Retinal pigment epithelial cell (primary cell): ENCODE data around the gene BTRC.

Experiments used
- DNase-seq: peaks from one replicate; pipeline ENCODE4 v3.0.0-alpha.2; 2010; ENCODE audit warnings: low read depth
- H3K4me3 ChIP-seq: 2 replicates; pipeline ENCODE4 v1.5.1; 2011; ENCODE audit warnings: mild to moderate bottlenecking, low read length, control low read depth, moderate library complexity
- CTCF ChIP-seq: conservative IDR thresholded peaks from 2 replicates; pipeline ENCODE4 v1.5.1; 2011; ENCODE audit warnings: low read depth, low read length, control low read depth, inconsistent platforms

BTRC gene

DNA sequence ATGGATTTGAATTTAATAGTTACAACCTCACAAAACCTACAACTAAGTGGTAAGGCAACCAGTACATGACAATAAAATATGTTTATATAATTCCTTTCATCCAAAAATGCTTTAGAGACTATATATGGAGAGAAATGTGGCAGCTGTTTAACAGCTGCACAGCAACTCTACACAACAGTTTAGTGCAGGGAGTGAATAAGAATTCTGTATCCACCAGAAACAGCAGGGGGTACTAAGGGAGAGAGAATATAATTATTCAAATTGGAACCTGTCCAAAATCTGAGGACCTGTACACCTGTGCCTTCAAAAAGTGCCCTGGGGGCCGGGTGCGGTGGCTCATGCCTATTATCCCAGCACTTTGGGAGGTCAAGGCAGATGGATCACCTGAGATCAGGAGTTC lies 184.5 kb downstream of the BTRC start:
- no peak for DNase-seq
- no peak for TF ChIP-seq CTCF

DNA sequence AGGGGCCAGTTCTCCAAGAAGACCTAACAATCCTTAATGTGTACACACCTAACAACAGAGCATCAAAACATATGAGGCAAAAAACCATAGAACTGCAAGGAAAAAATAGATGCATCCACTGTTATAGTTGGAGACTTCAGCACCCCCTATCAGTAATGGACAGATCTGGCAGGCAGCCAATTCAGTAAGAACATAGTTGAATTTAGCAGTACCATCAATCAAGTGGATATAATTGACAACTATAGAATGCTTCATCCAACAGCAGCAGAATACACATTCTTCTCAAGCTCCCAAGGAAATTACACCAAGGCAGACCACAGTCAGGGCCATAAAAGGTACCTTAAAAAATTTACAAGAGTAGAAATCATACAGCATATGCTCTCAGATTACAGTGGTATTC lies 191.9 kb downstream of the BTRC start:
- TF ChIP-seq CTCF = no peak
- DNase-seq = no peak
- no peak overlapping the region for H3K4me3 ChIP-seq

More for the DNA sequence above, 184.5 kb downstream of the BTRC start:
- H3K4me3 ChIP-seq = no peak overlapping the region

DNA sequence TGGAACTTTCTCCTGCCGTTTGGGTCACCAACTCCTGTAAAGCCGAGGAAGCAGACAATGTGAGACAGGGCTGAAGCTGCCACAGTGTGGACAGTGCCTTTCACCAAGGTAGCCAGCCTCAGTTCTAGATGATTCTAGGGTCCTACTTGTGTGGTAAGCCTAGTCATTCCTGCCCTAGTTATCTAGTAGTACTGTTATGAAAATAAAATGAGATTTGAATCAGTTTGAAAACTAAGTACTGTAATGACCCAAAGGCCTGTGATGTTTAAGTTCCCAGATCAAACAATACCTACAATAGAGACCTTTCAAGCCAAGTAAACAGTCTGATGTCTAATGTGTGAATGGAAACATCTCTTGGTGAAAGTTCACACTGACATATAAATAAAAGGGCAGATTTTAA lies 197.0 kb downstream of the BTRC start:
- TF ChIP-seq CTCF = no peak
- H3K4me3 ChIP-seq = no peak overlapping the region
- DNase-seq = no peak

DNA sequence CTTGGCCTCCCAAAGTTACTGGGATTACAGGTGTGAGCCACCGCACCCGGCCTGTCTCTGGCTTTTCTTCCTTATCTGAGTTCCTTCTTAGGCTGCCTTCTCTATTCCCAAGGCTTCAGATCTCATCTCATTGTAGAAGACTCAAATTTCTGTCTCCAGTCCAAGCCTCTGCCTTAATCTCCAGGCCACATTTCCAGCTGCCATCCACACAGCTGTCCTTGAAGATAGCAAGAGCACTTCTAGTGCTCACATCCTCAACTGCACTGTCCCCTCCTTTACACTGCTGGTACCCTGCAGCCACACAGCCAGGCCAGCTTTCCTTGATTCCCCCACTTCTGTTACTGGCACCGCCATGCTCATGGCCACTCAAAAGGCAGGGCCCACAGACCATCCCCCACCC lies 198.5 kb downstream of the BTRC start:
- no peak for TF ChIP-seq CTCF
- H3K4me3 ChIP-seq = no peak overlapping the region
- no peak for DNase-seq

DNA sequence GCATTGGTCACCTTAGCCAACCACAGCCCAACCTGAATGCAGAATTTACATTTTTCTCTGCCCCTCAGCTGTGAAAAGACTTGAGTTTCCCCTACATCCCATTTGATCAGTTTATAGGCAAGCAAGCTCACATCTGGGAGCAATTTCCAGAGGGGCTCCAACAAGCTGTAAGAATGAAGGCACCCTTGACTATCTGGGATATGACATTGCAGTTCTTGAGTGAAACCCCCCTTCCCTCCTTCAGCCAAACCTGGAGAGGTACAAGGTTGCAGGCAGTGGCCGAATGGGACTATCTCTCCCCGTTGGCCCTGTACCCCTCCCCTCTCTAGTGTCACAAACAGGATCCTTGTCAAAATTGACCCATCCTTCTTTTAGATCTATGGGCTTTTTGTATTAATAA lies 203.6 kb downstream of the BTRC start:
- no peak overlapping the region for H3K4me3 ChIP-seq
- DNase-seq = no peak
- no peak for TF ChIP-seq CTCF

DNA sequence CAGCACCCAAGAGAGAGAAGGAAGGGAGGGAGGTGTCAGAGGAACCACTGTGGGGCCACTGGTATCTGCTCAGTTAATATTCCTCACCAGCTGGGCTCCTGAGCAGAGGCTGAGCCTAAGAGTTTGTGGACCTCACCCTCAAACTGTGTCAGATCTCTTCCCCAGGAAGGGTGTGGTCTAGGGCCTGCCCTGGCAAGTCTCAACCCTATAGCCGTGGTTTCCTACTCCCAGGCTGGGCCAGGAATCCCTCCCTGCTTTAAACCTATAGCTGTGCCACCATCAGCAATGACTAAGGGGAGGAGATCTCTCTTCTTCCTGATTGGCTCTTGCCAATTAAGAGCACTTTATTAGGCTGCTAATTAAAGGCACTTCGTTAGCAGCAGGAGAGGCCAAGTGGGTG lies 204.2 kb downstream of the BTRC start:
- DNase-seq = no peak
- TF ChIP-seq CTCF = no peak
- no peak overlapping the region for H3K4me3 ChIP-seq

GRCh38 chr10:101558671-101559595 lies 205.0 kb downstream of the BTRC start:
- no peak for TF ChIP-seq CTCF
- DNase-seq = no peak
- no peak overlapping the region for H3K4me3 ChIP-seq
